C1 segment of cervical spinal cord (tissue), 14 donors: ENCODE results near the gene SLC39A11.
"Not testable (repeated sequence)": the region's sequence is repeated elsewhere in the genome, so short reads cannot be mapped to it uniquely, and the experiment has no call there.

Experiments
- DNase-seq, 14 donors: peaks; one replicate each; lab custom pipeline; 2025; lab: John Stamatoyannopoulos, UW

SLC39A11 gene

DNA sequence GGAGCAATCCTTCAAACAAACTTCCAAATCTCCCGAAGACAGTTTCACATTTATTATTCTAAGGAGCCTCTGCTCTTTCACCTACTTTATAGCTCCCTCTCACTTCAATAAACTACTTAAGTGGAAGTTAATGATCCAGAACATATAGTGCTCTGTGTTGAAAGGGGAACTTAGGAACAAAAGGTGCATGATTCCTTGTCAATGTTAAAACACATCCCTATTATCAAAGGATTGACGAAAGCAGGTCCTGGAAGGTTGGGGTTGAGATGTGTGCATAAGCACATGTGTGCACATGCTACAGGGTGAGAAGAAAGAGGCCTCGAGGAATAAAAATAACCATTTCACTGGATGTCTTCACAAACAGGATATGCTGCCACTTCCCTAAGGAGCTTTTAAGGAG is 170.3 kb downstream of the SLC39A11 start:
- DNase-seq: no peak

GRCh38 chr17:72921347-72922054 is 171.0 kb downstream of the SLC39A11 start:
- DNase-seq: no peak

DNA sequence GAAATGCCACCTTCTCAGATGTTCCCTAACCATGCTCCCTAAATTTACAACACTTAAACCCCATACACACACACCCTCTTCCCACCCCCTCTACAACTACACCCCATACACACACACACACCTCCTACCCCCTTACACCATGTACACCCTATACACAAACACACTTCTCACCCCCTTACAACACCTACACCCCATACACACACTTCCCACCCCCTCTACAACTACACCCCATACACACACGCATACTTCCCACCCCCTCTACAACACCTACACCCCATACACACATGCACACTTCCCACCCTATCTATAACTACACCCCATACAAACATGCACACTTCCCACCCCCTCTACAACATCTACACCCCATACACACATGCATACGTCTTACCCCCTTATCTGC is 172.0 kb downstream of the SLC39A11 start:
- DNase-seq: no peak

DNA sequence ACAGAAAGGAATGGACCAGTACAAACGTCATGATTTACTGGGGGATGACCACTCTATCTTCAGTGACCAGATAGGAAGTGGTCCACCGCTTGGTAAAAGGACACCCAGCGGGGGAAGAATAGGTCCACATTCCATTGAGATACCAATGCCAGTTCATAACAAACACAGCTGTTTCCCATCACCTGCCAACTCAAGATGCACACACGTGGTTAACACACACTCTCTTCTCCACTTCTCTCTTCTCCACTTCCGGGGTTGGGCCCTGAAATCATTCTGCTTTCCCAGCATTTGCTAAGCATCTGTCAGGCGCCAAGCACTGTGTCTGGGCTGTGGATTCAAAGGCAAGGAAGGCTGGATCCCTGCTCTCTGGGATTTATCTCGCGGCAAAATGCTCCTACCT is 175.5 kb downstream of the SLC39A11 start:
- no peak for DNase-seq

DNA sequence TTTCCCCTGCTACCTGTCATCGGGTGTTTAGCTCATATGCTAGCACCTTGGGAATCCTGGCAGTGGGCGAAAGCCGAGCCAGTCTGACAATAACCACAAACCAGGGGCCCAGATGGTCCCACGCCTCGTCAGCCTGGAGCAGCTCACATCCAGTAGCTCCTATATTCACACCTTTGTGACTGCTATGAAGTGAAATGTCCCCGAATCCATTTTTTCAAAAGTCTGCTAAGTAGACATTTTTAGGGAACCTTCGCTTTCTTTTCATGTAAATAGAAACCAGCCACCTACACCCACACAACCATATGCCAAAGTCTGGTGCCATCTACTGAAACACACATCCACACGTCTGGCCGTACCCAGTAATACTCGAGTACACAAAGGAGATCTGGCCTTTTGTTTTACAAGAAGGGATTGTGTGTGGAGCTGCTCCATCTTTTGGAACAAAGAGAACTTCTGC is 176.8 kb downstream of the SLC39A11 start:
- peak in 1 of 14 donors; percentile 54 for DNase-seq

DNA sequence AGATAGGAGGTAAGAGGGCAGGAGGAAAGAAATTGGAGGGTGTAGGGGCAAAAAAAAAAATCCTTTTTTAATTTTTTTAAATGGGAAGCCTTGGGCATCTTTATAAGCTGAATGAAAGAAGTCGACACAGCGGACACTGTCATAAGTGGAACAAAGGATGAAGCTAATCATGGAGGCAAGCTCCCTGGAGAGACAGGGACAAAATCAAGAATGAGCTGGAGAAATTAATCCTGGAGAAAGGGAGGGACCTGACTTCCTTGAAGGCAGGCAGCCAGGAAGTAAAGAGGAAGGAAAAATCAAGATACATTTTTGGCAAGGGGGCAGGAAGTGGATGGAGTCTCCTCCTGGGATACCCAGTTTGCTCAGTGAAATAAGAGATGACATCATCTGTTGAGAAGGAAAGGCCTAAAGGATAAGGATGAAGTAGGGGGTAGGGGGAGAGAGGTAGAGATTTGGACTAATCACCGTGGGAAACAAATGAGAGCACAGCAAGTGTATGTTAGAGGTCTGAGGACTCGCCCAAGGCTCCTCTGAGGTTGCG is 179.3 kb downstream of the SLC39A11 start:
- no peak for DNase-seq

- peak in 1 of 14 donors; percentile 86 for DNase-seq
Measured at GRCh38 chr17:72906306-72906705, 186.2 kb downstream of the SLC39A11 start.

DNA sequence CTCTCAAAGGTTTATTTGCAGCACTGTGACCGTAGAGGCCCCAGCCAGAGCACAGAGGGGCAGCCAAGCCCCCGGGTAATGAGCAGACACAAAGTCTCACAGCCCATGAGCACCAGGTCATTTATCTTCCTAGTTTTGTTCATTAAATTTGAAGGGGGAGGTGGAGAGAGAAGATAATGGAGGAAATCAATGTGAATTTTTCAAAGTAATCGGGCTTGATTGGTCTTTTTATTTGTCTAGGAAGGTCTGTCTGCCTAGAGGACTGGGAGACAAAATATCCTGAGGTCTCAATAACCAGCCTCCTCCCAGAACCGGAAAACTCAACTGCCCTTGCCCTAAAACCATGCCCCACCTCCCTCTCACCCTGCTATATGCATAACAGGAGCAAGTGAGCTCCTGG is 189.0 kb downstream of the SLC39A11 start:
- DNase-seq: no peak

GRCh38 chr17:72901657-72902056 is 190.8 kb downstream of the SLC39A11 start:
- no peak for DNase-seq

DNA sequence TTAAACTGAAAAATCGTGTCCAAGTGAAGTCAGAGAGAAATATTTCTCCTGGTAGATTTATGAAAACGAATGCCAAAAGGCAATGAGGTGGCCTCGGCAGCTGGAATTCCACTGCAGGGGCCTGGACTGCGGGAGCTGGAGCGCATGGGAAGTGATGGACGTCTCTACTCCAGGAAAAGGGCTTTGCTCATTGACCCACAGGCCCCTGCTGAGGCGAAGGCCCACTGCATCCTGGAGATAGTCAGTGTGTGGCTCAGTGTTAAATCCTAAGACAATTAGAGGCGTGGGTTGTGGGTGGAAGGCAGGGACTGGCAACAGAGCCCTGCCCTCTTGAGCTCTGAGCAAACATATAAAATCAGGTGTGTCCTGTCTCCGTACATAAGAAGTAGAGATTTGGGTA is 191.4 kb downstream of the SLC39A11 start:
- DNase-seq: no peak

- no peak for DNase-seq
Measured at GRCh38 chr17:72900654-72900971, 191.9 kb downstream of the SLC39A11 start.

DNA sequence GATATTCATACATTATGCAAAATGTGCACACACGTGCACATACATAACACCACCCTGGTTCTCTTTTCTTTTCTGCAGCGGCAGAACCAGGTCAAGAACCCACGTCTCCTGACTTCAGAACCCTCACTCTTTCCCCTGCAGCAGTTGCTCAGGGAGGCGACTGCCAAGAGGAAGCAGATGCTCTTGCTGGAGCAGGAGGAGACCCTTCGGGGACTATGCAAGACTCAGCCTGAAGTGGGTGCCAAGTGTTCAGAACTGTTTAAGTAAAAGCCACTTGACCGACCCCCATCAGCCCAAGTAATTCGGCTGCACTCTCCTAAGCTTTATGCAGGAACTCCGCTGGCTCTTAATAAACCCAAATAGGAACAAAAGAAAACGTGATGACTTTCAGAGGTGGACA is 193.8 kb downstream of the SLC39A11 start:
- no peak for DNase-seq

DNA sequence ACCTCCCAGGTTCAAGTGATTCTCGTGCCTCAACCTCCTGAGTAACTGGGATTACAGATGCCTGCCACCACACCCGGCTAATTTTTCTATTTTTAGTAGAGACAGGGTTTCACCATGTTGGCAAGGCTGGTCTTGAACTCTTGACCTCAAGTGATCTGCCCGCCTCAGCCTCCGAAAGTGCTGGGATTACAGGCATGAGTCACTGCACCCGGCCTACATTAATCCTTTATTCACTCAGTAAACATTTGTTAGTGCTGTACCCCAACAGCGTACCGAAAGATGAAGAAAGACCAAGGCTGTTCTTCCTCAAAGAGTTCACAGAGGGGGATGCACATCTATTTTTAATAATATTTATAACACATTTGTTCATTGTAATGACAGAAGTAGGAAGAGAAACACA is 196.2 kb downstream of the SLC39A11 start:
- not testable (repeated sequence) for DNase-seq

GRCh38 chr17:72891627-72892026 is 200.9 kb downstream of the SLC39A11 start:
- DNase-seq: no peak

- no peak for DNase-seq
Measured at GRCh38 chr17:72890711-72891110, 201.8 kb downstream of the SLC39A11 start.

GRCh38 chr17:72887917-72888316 is 204.6 kb downstream of the SLC39A11 start:
- no peak for DNase-seq

GRCh38 chr17:72887322-72887721 is 205.2 kb downstream of the SLC39A11 start:
- DNase-seq: no peak

DNA sequence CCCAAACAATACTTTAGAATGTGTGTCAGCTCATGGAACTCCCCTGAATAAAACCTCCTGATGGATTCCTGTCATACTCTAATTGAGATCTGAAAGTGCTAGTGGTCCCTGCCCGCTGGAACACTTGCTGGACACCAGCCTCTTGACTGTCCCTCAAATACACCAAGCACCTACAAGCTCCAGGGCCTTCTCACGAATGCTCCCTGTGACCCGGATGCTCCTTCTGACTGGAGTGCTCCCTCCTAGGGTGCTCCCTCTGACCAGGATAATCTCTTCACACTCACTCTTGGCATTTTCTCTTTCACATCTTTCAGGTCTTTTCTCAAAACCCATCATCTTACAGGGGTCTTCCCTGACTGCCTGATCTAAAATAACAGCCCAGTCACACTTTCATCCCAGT is 205.9 kb downstream of the SLC39A11 start:
- no peak for DNase-seq

- peak in 12 of 14 donors; percentile 10 to 80 (median 54) for DNase-seq
Measured at GRCh38 chr17:72884066-72884465, 208.4 kb downstream of the SLC39A11 start.

DNA sequence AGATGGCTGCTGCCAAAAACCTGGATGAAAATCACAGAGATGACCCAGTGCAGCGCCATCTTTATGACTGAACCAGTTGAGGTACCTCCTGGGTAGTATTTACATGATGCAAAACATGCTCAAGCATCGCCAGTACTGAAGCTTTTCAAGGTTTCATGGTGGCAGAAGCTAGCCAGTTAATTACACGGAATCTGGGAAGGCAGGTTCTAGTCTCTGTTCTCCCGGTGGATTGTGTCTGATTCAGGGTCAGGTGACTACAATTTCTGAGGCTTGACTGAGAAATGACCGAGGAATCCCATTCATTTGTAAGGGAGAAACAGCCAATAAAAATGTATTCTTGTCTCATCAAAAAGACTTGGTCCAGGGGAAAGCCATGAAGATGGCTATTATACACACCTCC is 209.1 kb downstream of the SLC39A11 start:
- DNase-seq: no peak

DNA sequence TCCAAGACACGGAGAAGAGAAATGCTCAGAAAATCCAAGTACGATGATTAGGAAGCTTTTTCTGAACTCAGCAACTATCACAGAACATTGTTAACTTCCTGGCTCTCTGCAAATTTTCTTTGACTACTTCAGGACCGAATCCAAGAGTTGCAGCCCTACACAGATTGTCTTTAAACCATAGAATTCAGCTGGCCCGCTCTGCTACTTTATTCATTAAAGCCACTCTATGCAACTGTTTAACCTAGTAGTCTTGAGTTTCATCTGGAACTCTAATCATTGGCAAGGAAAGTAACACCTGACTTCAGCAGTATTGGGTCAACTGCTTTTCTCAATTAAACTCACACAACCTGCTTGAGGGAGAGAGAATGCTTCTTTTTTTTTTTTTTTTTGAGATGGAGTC is 210.1 kb downstream of the SLC39A11 start:
- no peak for DNase-seq

DNA sequence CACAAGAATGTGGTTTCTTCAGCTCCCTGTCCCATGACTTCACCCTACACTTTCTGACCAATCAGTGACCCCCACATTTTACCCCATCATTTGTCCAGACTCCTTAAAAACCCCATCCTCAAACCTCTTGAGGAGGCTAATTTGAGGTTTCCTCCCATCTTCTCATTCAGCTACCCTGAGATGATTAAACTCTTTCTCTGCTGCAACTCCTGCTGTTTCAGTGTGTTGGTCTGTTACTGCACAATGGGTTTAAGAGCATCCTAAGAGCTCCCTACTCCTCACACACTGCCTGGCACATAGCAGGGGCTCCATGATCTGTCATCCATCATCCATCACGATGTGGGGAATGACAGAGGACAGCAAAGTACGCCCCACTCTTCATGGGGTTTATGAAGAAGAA is 212.6 kb downstream of the SLC39A11 start:
- DNase-seq: no peak

DNA sequence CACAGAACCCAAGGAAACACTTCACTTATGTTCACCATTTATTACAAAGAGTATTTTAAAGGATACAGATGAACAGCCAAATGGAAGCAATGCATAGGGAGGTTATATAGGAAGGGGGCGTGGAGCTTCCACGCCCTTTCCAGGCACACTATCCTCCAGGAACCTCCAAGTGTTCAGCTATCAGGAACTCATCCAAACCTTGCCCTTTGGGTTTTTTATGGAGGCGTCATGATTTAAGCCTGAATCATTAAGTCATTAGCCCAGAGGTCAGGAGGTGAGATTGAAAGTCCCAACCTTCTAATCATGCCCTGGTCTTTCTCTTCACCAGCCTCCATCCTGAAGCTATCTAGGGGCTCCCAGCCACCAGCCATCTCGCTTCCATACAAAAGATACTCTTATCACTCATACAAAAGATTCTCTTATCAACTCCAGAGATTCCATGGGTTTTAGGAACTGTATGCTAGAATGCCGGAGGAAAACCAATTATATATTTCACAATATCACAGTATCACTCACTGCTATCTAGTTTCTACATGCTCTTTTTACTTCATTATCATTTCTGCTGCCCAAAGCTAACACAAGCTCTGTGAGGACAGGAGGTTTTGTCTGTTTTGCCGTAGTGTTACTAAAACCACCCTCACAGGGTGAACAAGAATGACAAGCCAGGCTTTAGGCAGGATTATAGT is 213.4 kb downstream of the SLC39A11 start:
- no peak for DNase-seq
